ENCODE data around the gene IBA57.

Gene IBA57

GRCh38 chr1:228197555-228198147, 32.0 kb downstream of the IBA57 start:
- DNase-seq: no peak

DNA sequence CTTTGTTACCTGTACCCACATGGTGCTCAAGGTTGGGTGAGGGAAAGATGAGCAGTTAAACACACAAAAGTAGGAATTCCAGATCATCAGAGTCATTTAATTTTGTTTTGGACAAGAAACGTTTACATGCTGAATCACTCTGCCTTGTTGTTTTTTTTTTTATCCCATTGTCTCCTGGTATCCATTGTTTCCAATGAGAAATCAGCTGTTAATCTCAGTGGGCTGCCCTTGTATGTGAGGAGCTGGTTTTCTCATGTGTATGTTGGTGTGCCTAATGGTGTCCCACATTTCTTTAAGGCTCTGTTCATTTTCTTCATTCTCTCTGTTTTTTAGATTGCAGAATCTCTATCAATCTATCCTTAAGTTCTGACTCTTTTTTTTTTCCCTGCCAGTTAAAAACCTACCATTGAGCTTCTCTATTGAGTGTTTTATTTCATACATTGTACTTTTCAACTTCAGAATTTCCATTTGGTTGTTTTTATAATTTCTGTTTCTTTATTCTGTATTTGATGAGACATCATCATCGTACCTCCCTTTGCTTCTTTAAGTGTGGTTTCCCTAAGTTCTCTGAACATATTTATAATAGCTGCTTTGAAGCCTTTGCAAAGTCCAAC, 33.5 kb downstream of the IBA57 start:
- DNase-seq: no peak

- DNase-seq: no peak
Observed at GRCh38 chr1:228204958-228205357, 39.4 kb downstream of the IBA57 start.

GRCh38 chr1:228205526-228206436, 40.2 kb downstream of the IBA57 start:
- DNase-seq: no peak

- DNase-seq: no peak
Observed at GRCh38 chr1:228206582-228207351, 41.2 kb downstream of the IBA57 start.

DNA sequence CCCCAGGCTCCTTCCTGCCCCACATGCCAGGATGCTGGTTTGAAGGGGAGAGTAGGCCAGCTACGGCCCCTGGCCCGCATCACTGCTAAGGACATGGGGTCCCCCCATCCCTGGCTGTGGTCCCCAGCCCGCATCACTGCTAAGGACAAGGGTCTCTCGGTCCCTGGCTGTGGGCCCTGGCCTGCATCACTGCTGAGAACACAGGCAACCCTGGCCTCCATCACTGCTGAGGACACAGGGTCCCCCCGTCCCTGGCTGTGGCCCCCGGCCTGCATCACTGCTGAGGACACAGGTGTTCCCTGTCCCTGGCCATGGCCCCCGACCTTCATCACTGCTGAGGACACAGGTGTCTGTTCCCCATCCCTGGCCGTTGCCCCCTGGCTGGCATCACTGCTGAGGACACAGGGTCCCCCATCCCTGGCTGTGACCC, 41.8 kb downstream of the IBA57 start:
- DNase-seq: no peak

DNA sequence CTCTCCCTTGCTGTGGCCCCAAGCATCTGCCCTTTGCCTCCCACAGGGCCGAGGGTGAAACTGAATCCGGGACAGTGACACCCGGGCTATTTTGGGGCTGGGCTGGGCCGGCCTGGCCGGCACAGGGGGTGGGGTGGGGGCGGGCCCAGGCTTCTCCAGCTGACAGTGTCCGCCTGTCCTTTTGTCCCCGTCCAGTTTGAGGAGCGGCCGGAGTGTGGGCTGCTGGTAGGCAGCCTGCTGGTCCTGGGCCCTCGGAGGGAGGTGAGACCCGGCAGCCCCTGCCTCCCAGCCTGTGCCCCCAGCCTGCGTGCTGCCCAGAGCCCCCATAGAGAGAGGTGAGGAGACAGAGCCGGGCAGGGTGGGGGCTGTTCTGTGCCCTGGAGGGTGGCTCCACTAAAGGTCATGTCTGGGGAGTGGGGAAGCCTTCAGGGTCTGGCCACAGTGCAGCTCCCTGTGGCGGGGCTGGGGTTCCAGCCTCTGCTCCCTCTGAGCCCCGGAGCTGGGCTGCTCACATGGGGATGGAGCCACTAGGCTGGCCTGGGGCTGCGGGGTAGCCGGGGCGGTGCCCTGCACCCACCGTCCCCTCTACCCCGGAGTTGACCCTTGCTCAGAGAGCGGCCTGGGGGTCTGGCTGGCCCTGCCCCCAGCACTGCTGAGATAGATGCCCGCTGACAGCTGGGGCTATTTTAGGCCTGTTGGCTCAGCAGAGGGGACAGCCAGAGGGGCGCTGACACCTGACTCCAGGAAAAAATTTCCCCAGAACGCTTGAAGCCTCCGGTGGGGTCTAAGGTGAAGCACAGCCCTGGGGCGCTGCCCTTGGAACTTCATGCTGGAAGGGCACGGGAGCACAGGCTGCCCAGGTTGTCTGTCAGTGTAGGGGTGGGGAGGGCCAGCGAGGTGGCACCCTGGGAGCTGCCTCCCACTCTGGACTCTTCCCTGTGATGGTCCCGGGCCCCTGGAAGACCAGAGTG, 42.5 kb downstream of the IBA57 start, which contains the start of gene OBSCN:
Gene OBSCN (plus strand): TSS at position 194 of the 971 bp plus-strand sequence. CDS start 3,740 bp downstream, outside the sequence.
- no peak for DNase-seq

GRCh38 chr1:228208831-228209551, 43.4 kb downstream of the IBA57 start:
- DNase-seq: no peak

DNA sequence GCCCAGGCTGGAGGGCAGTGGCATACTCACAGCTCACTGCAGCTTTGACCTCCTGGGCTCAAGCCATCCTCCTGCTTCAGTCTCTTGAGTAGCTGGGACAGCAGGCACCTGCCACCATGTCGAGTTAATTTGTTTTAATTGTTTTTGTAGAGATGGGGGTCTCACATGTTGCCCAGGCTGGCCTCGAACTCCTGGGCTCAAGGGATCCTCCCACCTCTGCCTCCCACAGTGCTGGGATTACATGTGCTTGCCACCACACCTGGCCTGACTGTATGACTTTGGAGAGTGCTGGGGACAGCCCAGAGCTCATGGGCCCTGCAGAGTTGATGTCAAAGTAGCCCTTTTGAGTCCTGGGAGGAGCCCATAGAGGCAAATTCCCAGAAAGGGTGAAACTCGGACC, 44.1 kb downstream of the IBA57 start:
- no peak for DNase-seq

DNA sequence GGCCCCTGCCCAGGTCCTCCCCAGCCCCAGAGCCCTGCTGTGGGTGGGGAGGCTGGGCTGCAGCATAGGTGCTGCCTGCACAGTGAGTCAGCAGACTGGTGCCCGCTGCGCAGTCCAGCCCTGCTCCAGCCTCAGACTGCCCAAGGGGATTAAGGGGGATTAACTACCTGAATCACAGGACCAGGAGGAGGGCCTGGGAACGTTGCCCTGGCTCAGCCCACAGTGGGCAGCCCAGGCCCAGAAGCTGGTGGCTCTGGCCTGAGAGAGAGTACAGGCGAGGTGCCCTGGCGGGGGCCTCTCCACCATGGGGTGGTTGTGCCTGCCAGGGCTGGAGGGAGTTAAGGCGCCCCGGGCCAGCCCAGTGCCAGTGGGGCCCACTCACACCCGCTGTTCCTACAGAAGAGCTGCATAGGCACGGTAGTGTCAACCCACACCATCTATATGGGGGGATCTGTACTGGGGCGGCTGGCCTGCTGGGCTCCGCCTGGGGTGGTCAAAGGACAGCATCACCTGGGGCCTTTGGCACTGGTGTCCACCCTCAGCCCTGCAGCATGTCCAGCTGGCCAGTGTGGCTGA, 44.6 kb downstream of the IBA57 start:
- DNase-seq: no peak

DNA sequence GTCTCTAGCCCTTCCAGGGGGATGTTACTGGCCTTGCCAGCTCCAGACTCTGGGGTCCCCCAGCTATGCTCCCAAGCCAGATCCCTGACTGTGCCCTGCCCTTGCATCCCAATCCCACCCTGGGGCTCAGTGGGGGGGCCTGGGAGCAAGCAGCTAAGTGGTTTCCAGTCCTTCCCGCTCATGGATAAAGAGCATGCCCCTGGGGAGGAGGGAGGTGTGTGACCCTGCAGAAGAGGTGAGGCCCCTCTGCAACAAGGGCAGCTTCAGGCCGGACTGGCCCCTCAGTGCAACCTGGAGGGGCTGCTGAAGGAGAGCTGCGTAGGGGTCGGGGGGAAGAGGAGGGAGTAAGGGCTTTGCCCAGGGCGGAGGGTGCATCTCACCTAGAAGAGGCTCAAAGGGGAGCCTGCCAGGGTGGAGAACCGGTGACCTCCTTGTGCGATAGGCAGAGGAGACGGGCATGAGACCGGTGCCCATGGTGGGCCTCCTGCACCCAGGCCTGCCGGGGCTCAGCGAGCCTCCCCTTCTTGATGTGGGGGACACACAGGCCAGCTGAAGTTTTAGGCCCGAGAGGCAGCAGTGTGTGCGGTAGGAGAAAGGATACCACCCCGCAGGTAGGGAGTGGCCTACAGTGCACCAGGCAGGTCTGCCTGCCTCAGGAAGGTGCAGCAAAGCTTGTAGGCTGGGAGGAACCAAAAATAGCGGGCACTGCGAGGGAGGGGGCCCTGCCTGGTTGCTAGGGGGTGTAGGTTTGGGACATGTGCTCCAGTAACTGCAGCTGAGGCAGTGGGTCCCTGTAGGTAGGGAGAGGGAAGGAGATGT, 45.3 kb downstream of the IBA57 start:
- no peak for DNase-seq

GRCh38 chr1:228211531-228212414, 46.2 kb downstream of the IBA57 start:
- DNase-seq: no peak

GRCh38 chr1:228212415-228212965, 46.9 kb downstream of the IBA57 start:
- DNase-seq: no peak

DNA sequence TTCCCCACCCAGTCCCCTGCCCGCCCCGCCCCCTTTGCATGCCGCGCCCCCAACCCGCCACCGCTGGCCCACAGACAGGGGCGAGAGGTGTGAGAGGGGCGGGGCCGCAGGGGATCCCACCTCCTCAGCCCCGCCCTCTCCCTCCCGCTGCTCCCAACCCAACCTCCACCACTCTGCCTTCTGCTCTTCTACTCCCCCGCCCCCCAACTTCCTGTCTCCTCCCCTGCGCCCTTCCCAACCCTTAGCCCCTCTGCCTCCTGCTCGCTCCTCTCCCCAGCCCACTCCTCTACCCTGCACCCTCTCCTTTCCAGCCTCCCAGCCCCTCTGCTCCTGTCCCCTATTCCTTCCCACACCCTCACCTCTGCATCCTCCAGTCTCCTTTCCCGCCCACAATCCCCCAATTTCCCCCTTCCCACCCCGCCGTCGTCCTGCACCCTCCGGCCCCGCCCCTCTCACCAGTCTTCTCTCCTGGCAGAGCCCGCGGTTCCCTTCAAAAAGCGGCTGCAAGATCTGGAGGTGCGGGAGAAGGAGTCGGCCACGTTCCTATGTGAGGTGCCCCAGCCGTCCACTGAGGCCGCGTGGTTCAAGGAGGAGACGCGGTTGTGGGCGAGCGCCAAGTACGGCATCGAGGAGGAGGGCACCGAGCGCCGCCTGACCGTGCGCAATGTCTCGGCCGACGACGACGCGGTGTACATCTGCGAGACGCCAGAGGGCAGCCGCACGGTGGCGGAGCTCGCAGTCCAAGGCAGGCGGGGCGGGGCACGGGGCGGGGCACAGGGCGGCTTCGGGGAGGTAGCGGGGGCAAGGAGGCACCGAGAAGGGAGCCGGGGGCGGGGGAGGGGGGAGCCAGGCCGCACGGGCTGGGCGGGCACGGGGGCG, 47.6 kb downstream of the IBA57 start:
- peak; percentile 69 for DNase-seq

GRCh38 chr1:228213917-228214808, 48.6 kb downstream of the IBA57 start:
- no peak for DNase-seq

All from NCI-H2107 (cell line).